ENCODE results near the gene RCOR1.

RCOR1 gene

DNA sequence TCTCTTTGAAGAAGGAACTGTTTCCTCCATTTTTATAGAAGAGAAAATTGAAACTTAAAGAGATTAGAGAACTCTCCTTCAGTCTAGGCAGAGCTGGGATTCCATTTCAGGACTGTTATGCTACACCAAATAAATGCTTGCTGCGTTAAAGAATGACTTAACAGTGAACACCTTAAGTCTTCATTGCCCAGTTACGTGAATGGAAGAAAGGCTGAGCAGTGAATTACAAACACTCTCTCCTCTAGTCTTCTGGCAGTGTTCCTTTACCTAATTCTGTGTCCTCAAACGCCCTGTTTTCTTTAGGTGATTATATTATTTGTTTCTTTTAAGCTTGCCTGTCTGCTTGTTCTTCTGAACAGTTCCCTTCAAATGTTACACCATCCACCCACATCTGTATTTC lies 59.7 kb downstream of the RCOR1 start:
- no peak for DNase-seq (ENCODE audit: low read depth)
- H3K4me3 ChIP-seq (replicated peaks; ENCODE audit: low read depth, low read length): no peak overlapping the region
- TF ChIP-seq CTCF (IDR thresholded peaks at IDR 0.05; ENCODE audit: low read length, missing control alignments): no peak

- TF ChIP-seq CTCF (IDR thresholded peaks at IDR 0.05; ENCODE audit: low read length, missing control alignments): no peak
- H3K4me3 ChIP-seq (replicated peaks; ENCODE audit: low read depth, low read length): no peak overlapping the region
- DNase-seq (ENCODE audit: low read depth): no peak
Observed at GRCh38 chr14:102654298-102654697, 61.8 kb downstream of the RCOR1 start.

DNA sequence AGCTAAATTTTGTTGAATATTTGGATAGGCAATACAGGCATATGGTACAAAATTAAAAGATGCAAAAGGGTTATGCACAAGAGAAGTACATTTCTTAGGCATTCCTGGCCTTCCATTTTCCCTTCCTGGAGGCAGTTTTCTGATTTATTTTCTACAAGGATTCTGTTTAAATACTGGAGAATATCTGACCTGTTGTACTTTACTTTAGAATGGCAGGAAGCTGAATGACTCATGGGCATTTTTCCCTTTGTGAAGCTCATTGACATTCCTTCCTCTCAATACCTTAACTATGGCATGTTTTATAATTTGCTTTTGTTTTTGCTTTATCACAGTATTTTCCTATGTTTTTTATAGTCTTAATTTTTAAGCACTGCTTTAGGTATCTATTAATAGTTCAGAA lies 62.7 kb downstream of the RCOR1 start:
- no peak overlapping the region for H3K4me3 ChIP-seq (replicated peaks; ENCODE audit: low read depth, low read length)
- no peak for TF ChIP-seq CTCF (IDR thresholded peaks at IDR 0.05; ENCODE audit: low read length, missing control alignments)
- DNase-seq (ENCODE audit: low read depth): peak; percentile 78

DNA sequence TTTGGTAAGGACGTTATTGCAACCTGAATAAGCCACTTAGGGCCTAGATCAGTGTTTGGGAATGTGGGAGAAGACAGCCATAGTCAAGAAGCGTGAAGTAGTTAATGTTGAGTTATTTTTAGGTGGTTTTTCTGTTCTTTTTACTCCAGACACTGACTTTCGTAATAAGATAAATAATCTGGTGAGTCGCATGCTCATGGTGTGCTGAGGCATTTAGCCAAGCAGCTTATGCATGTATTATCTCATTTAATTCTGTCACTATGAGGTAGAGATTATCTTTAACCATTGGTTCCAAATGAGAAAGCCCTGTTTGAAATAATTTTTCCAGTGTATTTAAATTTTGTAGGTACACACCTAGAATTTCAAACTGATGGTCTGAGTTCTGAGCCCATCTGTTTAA lies 67.3 kb downstream of the RCOR1 start:
- peak; percentile 55 for DNase-seq (ENCODE audit: low read depth)
- no peak for TF ChIP-seq CTCF (IDR thresholded peaks at IDR 0.05; ENCODE audit: low read length, missing control alignments)
- no peak overlapping the region for H3K4me3 ChIP-seq (replicated peaks; ENCODE audit: low read depth, low read length)

DNA sequence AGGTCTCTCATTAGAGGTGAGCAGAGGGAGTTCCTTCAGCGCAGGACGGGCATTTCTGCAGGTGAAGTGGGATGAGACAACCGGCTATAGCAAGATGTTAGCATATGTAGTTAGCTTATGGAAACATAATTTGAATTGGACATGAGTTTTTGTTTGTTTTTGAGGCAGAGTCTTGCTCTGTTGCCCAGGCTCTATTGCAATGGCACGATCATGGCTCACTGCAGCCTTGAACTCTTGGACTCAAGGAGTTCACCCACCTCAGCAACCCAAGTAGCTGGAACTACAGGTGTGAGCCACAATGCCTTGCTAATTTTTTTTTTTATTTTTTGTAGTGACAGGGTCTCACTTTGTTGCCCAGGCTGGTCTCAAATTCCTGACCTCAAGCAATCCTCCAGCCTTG lies 69.2 kb downstream of the RCOR1 start:
- no peak for DNase-seq (ENCODE audit: low read depth)
- no peak overlapping the region for H3K4me3 ChIP-seq (replicated peaks; ENCODE audit: low read depth, low read length)
- TF ChIP-seq CTCF (IDR thresholded peaks at IDR 0.05; ENCODE audit: low read length, missing control alignments): no peak

DNA sequence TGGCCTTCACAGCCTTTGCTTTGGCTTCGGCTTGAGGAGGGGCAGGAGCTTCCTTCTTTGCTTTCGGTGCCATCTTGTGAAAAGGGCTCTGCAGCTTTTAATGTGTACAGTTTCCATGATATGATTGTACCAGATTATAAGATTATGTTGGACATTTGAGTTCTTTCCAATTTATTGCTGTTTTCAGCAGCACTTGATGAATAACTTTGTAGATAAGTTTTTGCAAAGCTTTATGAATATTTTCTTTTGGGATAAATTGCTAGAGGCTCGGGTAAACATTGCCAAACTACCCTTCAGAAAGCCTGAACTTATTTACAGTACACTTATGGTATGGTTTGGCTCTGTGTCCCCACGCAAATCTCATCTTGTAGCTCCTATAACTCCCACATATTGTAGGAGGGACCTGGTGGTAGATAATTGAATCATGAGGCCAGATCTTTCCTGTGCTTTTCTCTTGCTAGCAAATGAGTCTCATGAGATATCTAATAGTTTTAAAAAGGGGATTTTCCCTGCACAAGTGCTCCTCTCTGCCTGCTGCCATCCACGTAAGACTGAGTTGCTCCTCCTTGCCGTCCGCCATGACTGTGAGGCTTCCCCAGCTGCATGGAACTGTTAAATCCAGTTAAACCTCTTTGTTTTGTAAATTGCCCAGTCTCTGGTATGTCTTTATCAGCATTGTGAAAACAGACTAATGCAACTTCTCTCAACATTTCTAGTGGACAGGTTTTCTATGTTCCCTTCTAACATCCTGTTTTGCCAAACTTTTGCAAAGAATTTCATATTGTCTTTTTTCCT lies 70.4 kb downstream of the RCOR1 start:
- no peak overlapping the region for H3K4me3 ChIP-seq (replicated peaks; ENCODE audit: low read depth, low read length)
- no peak for TF ChIP-seq CTCF (IDR thresholded peaks at IDR 0.05; ENCODE audit: low read length, missing control alignments)
- DNase-seq (ENCODE audit: low read depth): peak; percentile 44

DNA sequence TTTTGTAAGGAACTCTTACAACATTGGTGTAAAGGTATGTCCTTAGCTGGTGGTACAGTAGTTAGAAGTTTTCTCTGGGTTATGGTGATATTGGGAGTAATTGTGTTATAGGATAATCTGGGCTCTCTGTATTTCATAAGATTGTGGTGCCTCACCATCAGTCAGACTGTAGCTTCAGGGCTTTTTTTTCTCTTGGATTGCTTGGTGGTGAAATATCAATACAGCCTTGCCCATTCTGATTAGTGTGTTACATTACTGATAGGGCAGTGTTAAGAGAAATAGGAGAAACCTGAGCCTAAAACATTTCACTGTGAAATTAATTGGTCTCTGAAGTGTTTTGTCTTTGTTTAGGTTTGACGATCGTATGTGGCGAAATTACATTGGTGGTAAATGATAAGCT lies 71.0 kb downstream of the RCOR1 start:
- no peak overlapping the region for H3K4me3 ChIP-seq (replicated peaks; ENCODE audit: low read depth, low read length)

More for the DNA sequence above, 71.0 kb downstream of the RCOR1 start:
- DNase-seq (ENCODE audit: low read depth): no peak
- TF ChIP-seq CTCF (IDR thresholded peaks at IDR 0.05; ENCODE audit: low read length, missing control alignments): no peak

Data from fibroblast of pulmonary artery (primary cell).